GM19193 (cell line): ENCODE results near the gene DZIP1L.

Experiments
- POLR2A ChIP-seq: IDR thresholded peaks from 4 replicates; pipeline ENCODE4 v1.6.1; 2011; ENCODE audit not compliant: insufficient read depth, insufficient read length; ENCODE audit errors: extremely low read depth

The DZIP1L gene

GRCh38 chr3:138060792-138061191 lies 54.6 kb downstream of the DZIP1L start:
- TF ChIP-seq POLR2A, result no peak

DNA sequence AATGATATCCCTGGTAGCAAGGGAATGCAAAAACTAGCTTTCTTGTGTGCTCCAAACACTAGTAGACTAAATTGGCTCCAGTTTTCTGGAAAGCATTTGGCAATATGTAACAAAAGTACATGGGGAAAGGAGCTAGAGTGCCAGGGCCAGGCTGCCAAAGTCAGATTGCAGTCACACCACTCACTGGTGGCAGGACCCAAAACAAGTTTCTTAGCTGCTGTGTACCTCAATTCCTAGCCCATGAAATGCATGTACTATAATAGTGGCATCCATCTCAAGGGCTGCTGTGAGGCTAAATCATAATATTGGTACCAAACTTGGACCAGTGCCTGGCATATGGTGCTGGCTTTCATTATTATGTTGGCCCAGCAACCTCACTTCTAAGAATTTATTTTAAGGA lies 56.1 kb downstream of the DZIP1L start:
- TF ChIP-seq POLR2A, result no peak

GRCh38 chr3:138057384-138057783 lies 58.0 kb downstream of the DZIP1L start:
- TF ChIP-seq POLR2A, result no peak

GRCh38 chr3:138054057-138054456 lies 61.4 kb downstream of the DZIP1L start:
- no peak for TF ChIP-seq POLR2A

- no peak for TF ChIP-seq POLR2A
Measured at GRCh38 chr3:138051947-138052802, 63.2 kb downstream of the DZIP1L start.

GRCh38 chr3:138049157-138049919 lies 66.1 kb downstream of the DZIP1L start:
- TF ChIP-seq POLR2A, result no peak

GRCh38 chr3:138047596-138048158 lies 67.7 kb downstream of the DZIP1L start:
- TF ChIP-seq POLR2A, result no peak

DNA sequence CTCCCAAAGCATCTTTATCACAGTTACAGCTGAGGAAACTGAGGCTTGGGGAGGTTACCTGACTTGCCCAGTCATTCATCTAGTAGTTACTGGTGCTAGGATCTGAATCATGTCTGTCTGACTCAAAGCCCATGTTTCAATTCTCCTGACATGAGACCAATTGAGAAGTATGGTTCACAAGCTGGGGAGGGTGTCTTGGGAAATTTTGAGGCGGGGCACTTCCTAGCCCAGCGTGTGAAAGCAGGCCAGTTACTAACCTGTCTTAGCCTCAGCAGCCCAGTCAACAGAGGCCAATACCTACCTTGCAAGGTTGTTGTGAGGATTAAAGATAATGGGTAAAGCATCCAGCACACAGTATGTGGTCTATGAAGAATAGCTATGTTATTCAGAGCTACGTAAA lies 68.5 kb downstream of the DZIP1L start:
- TF ChIP-seq POLR2A, result no peak

DNA sequence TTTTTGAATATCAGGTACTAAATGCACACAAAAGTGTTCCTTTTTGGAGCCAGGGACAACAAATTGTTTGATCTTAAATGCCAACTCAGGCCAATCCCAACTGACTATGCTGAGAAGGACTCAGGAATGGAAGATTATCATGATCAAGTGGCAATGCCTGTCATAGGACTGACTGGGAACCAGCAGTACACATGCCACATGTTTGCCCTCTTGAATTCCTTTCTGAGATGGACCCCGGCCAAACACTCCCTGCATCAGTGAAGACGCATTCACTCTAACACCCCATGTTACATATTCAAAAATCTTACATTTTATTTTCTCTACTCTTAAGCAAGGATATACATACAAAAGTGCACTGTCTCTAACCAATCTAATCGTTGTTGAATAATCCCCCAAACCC lies 69.3 kb downstream of the DZIP1L start:
- TF ChIP-seq POLR2A, result no peak

DNA sequence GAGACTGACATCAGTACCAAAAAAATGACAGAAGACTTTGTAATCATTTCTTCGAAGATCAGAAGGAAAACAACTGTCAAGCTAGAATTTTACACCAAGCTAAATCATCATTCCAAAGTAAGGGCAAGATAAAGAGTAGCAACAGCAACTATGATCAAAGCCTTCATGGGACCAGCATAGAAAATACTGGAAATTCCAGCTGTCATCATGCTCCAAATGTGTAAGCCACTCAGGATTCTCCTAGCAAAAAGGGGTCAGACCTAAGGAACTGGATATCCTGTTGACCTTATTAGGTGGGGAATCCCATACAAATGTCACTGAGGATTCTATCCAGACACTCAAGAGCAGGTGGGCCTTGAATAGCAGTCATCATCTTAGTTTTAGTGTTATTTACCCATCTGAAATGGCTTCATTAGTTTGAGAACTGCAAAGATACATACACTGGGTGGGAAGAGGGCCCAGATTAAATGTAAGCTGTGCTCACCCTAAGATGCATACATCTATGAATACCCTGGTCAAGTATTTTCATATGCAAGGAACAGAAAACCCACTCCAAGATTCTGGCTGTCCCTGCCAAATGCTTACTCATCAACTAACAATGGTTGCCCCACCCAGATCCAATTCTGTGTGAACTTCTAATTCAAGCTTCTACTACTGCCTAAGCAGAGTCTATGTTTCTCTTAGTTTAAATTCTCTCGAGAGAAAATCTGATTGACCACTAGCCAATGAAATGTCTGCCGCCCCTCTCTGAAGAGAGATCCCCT lies 72.0 kb downstream of the DZIP1L start:
- no peak for TF ChIP-seq POLR2A

DNA sequence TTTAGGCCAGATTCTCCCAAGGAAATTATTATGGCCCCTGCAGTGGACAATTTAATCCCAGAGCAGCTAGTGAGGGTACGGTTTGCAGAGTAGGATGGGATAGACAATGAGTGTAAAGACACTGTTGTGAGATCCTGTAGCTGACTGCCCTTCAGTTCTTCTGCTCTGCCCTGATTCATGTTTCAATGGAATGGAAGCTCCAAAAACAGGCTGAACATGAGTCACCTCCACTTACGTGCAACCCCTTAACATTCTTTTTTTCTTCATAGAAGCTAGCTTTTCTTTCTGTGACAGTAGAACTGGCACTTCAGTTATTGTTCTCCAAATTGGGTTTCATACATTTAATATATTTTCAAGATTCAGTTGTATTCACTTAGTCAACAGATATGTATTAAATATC lies 73.4 kb downstream of the DZIP1L start:
- TF ChIP-seq POLR2A, result no peak

DNA sequence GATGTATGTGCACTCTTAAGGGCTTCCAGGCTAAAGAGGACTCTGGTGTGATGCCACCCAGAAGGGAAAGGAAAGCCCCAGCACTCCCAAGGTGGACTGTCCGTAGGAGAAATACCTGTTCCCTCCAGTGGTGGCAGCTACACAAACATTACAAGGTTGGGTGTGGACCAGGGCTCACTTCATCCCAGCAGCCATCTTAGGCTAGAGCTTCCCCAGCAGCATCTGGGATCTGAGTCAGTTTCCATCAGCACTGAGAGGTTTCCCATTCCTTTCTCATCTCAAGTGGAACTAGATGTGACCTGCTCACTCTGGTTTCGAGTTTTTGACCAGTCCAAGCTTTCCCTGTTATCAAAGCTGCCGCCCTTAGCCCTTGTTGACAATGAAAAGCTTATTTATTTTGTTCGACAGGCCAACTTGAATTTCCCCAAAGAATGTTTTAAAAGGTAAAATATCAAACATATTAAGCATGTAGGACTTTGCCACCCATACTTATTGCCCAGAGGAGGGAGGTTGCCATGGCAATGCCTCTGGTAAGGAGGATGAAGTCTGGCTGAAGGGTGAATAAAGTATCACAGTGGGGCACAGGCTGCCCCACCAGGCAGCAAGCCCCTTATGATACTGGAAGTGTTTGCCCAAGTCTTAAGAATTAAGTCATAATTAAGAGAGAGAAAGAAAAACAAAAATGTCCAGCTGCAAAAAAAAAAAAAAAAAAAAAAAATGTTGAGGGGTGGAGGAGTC lies 76.5 kb downstream of the DZIP1L start:
- TF ChIP-seq POLR2A, result no peak

- TF ChIP-seq POLR2A, result no peak
Measured at GRCh38 chr3:138036572-138036971, 78.8 kb downstream of the DZIP1L start.

- no peak for TF ChIP-seq POLR2A
Measured at GRCh38 chr3:138034918-138035317, 80.5 kb downstream of the DZIP1L start.
